Measurements from ENCODE around the gene LYRM4.
"Not testable (repeated sequence)": the region's sequence is repeated elsewhere in the genome, so short reads cannot be mapped to it uniquely, and the experiment has no call there.

The LYRM4 gene

GRCh38 chr6:5071216-5071615 lies 189.5 kb downstream of the LYRM4 start:
- no peak for DNase-seq

GRCh38 chr6:5068153-5068751 lies 192.5 kb downstream of the LYRM4 start:
- DNase-seq = no peak

GRCh38 chr6:5067305-5067704 lies 193.4 kb downstream of the LYRM4 start:
- no peak for DNase-seq

- no peak for DNase-seq
Measured at GRCh38 chr6:5066456-5067093, 194.2 kb downstream of the LYRM4 start.

GRCh38 chr6:5063617-5064016 lies 197.1 kb downstream of the LYRM4 start:
- DNase-seq = no peak

- DNase-seq = no peak
Measured at GRCh38 chr6:5061152-5061551, 199.6 kb downstream of the LYRM4 start.

GRCh38 chr6:5060439-5060838 lies 200.3 kb downstream of the LYRM4 start:
- not testable (repeated sequence) for DNase-seq

GRCh38 chr6:5059036-5059896 lies 201.5 kb downstream of the LYRM4 start:
- DNase-seq = no peak
